Lower lobe of right lung (tissue), 2 donors: ENCODE measurements around the gene CEP295NL. TPM values are rescaled to one million over a fixed set of nuclear protein-coding genes. Genes with fewer than 3 reads are reported as not detected.
"Not testable (repeated sequence)": the region's sequence is repeated elsewhere in the genome, so short reads cannot be mapped to it uniquely, and the experiment has no call there.

Source experiments
- ATAC-seq, 2 donors: fragments of 200-7000 bp; cut with Tn5 transposase; one replicate each; pipeline ENCODE4 v1.9.1; 2020 to 2022; ENCODE audit warnings: mild to moderate bottlenecking in 2 of 2, moderate library complexity in 2 of 2
- DNase-seq: peaks from one replicate; pipeline ENCODE4 v3.0.0-alpha.2; 2020
- H3K27ac ChIP-seq: fragments of 200-600 bp; one replicate; pipeline ENCODE4 v1.8.0; 2022
- H3K27me3 ChIP-seq: fragments of 200-600 bp; one replicate; pipeline ENCODE4 v1.8.0; 2022; ENCODE audit warnings: low read depth
- H3K36me3 ChIP-seq: fragments of 200-600 bp; one replicate; pipeline ENCODE4 v1.8.0; 2022; ENCODE audit warnings: mild to moderate bottlenecking
- H3K4me1 ChIP-seq: fragments of 200-600 bp; one replicate; pipeline ENCODE4 v1.8.0; 2022
- H3K4me3 ChIP-seq: fragments of 200-600 bp; one replicate; pipeline ENCODE4 v1.8.0; 2022; ENCODE audit warnings: mild to moderate bottlenecking
- H3K9me3 ChIP-seq: fragments of 200-600 bp; one replicate; pipeline ENCODE4 v1.8.0; 2022
- intact Hi-C: fragments of 100-400 bp; cut with DNase I; formaldehyde crosslinking; loops from one replicate; pipeline ENCODE4 v1.11.0; 2022
- total RNA-seq: library from RNA; stranded (reverse); fragmentation: NEBNext Ultra II Directional; extraction: Animal tissue kit (Norgen Biotek cat#: 25700); gene quantifications from one replicate; pipeline ENCODE4 v1.2.1, GENCODE V29; 2021
- TF ChIP-seq, protein P1 (sequence below): fragments of 200-600 bp; IDR thresholded peaks from one replicate; pipeline ENCODE4 v1.8.0; 2022; ENCODE audit warnings: antibody characterized with exemption, mild to moderate bottlenecking
- donor health status: DM: no; HTN: yes; CAD: no; lungs with severe emphysema.

The CEP295NL gene
- total RNA-seq, 1 donor from 2014 or later: 5.5 TPM

DNA sequence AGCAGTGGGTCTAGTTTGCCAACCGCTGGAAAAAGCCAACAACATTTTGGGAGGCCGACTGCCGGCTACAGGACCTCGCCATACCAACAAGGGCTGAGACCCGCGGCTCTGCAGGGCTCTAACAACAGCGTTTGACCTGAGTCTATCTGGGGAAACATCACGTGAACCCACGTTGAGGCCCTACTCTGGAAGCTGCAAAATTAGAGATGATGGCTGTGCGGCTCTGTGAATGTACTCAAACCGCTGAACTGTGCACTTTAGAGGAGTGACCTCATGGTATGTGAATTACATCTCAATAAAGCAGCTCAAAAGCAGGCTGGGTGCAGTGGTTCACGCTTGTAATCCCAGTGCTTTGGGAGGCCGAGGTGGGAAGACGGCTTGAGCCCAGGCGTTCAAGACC is 10.1 kb upstream of the CEP295NL start:
- Histone ChIP-seq H3K27me3 (no peaks in the 10 kb centered on the region), H3K27ac (no peak overlapping the region), H3K36me3 (no peaks in the 10 kb centered on the region), H3K4me1 (peaks cover 48% of the 10 kb centered on the region), H3K9me3 (no peaks in the 10 kb centered on the region), H3K4me3 (no peak overlapping the region)
- ATAC-seq (no peak), DNase-seq (no peak)
- TF ChIP-seq, protein P1, sequence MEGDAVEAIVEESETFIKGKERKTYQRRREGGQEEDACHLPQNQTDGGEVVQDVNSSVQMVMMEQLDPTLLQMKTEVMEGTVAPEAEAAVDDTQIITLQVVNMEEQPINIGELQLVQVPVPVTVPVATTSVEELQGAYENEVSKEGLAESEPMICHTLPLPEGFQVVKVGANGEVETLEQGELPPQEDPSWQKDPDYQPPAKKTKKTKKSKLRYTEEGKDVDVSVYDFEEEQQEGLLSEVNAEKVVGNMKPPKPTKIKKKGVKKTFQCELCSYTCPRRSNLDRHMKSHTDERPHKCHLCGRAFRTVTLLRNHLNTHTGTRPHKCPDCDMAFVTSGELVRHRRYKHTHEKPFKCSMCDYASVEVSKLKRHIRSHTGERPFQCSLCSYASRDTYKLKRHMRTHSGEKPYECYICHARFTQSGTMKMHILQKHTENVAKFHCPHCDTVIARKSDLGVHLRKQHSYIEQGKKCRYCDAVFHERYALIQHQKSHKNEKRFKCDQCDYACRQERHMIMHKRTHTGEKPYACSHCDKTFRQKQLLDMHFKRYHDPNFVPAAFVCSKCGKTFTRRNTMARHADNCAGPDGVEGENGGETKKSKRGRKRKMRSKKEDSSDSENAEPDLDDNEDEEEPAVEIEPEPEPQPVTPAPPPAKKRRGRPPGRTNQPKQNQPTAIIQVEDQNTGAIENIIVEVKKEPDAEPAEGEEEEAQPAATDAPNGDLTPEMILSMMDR: no peak
- intact Hi-C loops: no loop called here

DNA sequence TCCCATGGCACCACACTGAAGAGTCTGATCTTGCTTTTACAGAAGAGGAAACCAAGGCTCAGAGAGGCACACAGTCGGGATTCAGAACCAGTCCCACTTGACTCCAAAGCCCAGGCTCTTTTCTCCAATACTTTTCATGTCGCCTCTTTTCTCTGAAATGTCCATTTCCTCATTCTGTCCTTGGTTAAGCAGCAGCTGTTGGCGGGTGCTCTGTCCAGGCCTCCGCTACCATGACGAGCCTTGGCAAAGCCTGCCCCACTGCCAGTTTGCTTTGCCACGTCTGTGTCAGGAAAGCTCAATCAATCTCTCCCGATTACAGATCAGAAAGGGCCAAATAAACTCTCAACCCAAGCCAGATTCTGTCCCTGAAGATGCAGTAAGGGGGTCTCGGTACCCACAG is 9.1 kb upstream of the CEP295NL start:
- TF ChIP-seq, protein P1: no peak
- Histone ChIP-seq H3K27me3 (no peaks in the 10 kb centered on the region), H3K27ac (peak overlapping the region; percentile 53), H3K4me3 (no peak overlapping the region), H3K36me3 (no peaks in the 10 kb centered on the region), H3K4me1 (peaks cover 48% of the 10 kb centered on the region), H3K9me3 (no peaks in the 10 kb centered on the region)
- no peak for ATAC-seq
- DNase-seq: no peak
- intact Hi-C loops: no loop called here

DNA sequence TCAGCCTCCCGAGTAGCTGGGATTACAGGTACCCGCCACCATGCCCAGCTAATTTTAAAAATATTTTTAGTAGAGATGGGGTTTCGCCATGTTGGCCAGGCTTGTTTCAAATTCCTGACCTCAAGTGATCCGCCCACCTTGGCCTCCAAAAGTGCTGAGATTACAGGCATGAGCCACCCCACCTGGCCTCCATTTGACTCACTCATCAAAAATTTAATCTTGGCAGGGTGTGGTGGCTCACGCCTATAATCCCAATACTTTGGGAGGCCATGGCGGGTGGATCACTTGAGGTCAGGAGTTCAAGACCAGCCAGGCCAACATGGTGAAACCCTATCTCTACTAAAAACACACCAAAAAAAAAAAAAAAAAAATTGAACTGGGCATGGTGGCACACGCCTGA is 8.5 kb upstream of the CEP295NL start:
- H3K36me3 ChIP-seq, ATAC-seq, intact Hi-C loops, H3K9me3 ChIP-seq, H3K27me3 ChIP-seq, H3K4me3 ChIP-seq, DNase-seq: not testable (repeated sequence)
- peak overlapping the region; percentile 53 for H3K27ac ChIP-seq
- H3K4me1 ChIP-seq: peaks cover 45% of the 10 kb centered on the region

DNA sequence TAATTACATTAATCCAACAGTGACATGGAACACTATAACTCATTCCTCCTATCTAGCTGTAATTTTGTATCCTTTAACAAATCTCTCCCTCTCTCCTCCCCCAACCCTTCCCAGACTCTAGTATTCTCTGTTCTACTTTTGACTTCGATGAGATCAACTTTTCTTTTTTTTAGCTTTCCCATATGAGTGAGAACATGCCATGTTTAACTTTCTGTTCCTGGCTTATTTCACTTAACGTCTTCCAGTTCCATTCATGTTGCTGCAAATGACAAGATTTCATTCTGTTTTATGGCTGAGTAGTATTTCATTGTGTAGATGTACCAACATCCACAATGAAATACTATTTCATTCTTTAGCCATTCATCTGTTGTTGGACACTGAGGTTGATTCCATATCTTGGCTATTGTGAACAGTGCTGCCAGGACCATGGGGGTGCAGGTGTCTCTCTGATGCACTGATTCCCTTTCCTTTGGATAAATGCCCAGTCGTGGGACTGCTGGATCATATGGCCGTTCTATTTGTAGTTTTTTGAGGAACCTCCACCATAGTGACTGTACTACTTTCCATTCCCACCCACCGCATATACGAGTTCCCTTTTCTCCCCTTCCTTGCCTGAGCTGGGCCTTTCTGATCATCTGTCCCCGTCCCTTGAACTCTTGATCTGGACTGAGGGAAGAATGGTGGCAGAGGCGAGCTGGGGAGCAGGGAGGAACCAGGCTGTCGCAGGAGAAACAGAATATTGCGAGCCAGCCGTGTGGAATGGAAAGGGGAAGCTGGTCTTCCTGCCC is 7.7 kb upstream of the CEP295NL start:
- DNase-seq: no peak

DNA sequence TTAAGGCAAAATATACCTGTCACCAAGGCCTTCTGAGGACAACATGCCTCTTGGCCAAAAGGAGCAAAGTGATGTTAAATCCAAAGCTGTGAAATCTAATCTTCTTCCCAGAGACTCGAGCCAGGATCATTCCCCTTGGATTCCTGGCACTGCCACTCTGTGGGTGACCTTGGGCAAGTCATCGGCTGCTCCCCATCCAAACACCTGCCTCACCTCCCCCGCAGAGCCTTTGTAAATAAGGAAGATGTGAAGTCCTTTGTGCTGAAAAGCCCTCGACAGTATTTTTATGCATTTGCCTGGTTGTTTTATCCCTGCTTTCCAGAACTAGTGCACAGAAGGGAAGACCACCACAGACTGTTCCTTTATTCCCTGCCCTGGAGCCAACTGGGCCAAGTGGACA is 5.4 kb upstream of the CEP295NL start:
- TF ChIP-seq, protein P1: no peak
- intact Hi-C loops: no loop called here
- H3K4me3 ChIP-seq: no peak overlapping the region
- no peaks in the 10 kb centered on the region for H3K27me3 ChIP-seq
- ATAC-seq (no peak), DNase-seq (no peak)
- H3K9me3 ChIP-seq: no peaks in the 10 kb centered on the region
- no peaks in the 10 kb centered on the region for H3K36me3 ChIP-seq
- H3K27ac ChIP-seq: no peak overlapping the region
- H3K4me1 ChIP-seq: peaks cover 21% of the 10 kb centered on the region

More for the DNA sequence above, 7.7 kb upstream of the CEP295NL start:
- Histone ChIP-seq H3K4me3 (no peak overlapping the region), H3K4me1 (peaks cover 37% of the 10 kb centered on the region), H3K9me3 (no peaks in the 10 kb centered on the region), H3K27ac (peak overlapping the region; percentile 53), H3K27me3 (no peaks in the 10 kb centered on the region), H3K36me3 (no peaks in the 10 kb centered on the region)
- intact Hi-C loops: no loop called here
- TF ChIP-seq, protein P1: no peak
- peak; percentile 80 to 93 for ATAC-seq

DNA sequence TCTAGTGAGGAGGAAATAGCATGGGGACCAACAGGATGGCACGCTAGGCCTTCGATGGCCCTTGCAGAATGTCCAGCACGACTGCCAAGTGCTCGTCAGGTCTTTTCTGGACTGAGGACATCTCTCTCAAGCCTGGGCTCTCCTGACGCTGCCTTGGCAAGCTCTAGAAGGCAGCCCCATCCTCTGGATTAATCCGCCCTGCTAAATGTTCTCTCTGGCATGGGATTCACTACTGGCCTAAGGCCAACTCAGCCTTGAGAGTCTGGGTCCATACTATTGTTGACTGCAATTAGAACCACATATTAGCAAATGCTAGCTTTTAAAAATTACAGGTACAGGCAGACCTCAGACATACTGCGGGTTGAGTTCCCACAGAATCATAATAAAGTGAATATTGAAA is 2.5 kb upstream of the CEP295NL start:
- ATAC-seq (no peak), DNase-seq (no peak)
- peaks cover 12% of the 10 kb centered on the region for H3K36me3 ChIP-seq
- H3K4me3 ChIP-seq: no peak overlapping the region
- H3K9me3 ChIP-seq: no peaks in the 10 kb centered on the region
- H3K4me1 ChIP-seq: peaks cover 7% of the 10 kb centered on the region
- no peak overlapping the region for H3K27ac ChIP-seq
- no peaks in the 10 kb centered on the region for H3K27me3 ChIP-seq
- intact Hi-C loops: no loop called here
- TF ChIP-seq, protein P1: no peak
